Gastroesophageal sphincter (tissue), 3 donors: Measurements from ENCODE around the gene APLP2.

ENCODE experiments used
- CTCF ChIP-seq, 4 experiments: fragments of 200-600 bp in 2 of 4; fragments of 450-650 bp in 2 of 4; sonication (generic) in 1 of 4; IDR thresholded peaks; one replicate each; pipeline ENCODE4 v1.5.1; 2017 to 2019; ENCODE audit warnings: antibody characterized with exemption in 4 of 4, mild to moderate bottlenecking in 2 of 4, moderate library complexity in 2 of 4
- EP300 ChIP-seq: sonication (generic); formaldehyde crosslinking; IDR thresholded peaks from one replicate; pipeline ENCODE4 v1.6.1; 2017; ENCODE audit warnings: antibody characterized with exemption, mild to moderate bottlenecking

- TF ChIP-seq CTCF (IDR thresholded peaks at IDR 0.05) (no peak), EP300 (no peak)
Measured at GRCh38 chr11:130187096-130187495, 117.4 kb downstream of the APLP2 start.
